HepG2 (cell line): ENCODE measurements around the gene KMT5C. TPM values are rescaled to one million over a fixed set of nuclear protein-coding genes. Genes with fewer than 3 reads are reported as not detected.

Experiments
- ARNT2 ChIP-seq: sonication (generic); formaldehyde crosslinking; IDR thresholded peaks from 2 replicates; pipeline ENCODE4 v1.8.0; 2022; ENCODE audit warnings: mild to moderate bottlenecking, low read depth, missing genetic modification reagents, moderate library complexity
- HES4 ChIP-seq: sonication (generic); formaldehyde crosslinking; IDR thresholded peaks from 2 replicates; pipeline ENCODE4 v1.9.0; 2021; ENCODE audit warnings: mild to moderate bottlenecking, missing genetic modification reagents, borderline replicate concordance
- HNRNPH1 ChIP-seq: fragments of 200-400 bp; formaldehyde crosslinking; optimal IDR thresholded peaks from 2 replicates; pipeline ENCODE3; 2017; ENCODE audit warnings: mild to moderate bottlenecking, low read depth, low read length
- HOXA9 ChIP-seq: sonication (generic); formaldehyde crosslinking; IDR thresholded peaks from 2 replicates; pipeline ENCODE4 v1.8.1; 2022; ENCODE audit warnings: missing genetic modification reagents, mild to moderate bottlenecking, moderate library complexity, borderline replicate concordance
- ISL2 ChIP-seq: sonication (generic); formaldehyde crosslinking; IDR thresholded peaks from 2 replicates; pipeline ENCODE4 v1.5.0; 2020; ENCODE audit warnings: missing genetic modification reagents
- JARID2 ChIP-seq: sonication (generic); formaldehyde crosslinking; IDR thresholded peaks from 2 replicates; pipeline ENCODE4 v1.8.1; 2023; ENCODE audit warnings: missing genetic modification reagents, inconsistent platforms; ENCODE audit not compliant: insufficient replicate concordance
- RXRA ChIP-seq: sonication (generic); formaldehyde crosslinking; IDR thresholded peaks from 2 replicates; pipeline ENCODE4 v1.5.1; 2020; ENCODE audit warnings: missing genetic modification reagents
- SMAD3 ChIP-seq: sonication (generic); formaldehyde crosslinking; IDR thresholded peaks from 2 replicates; pipeline ENCODE4 v1.4.0; 2020; ENCODE audit warnings: missing genetic modification reagents
- TCF7L2 ChIP-seq: IDR thresholded peaks from 2 replicates; pipeline ENCODE4 v1.6.1; 2011; ENCODE audit warnings: mild to moderate bottlenecking, low read depth, low read length, moderate library complexity
- ZBTB1 ChIP-seq: sonication (generic); formaldehyde crosslinking; IDR thresholded peaks from 2 replicates; pipeline ENCODE4 v1.4.0; 2020; ENCODE audit warnings: missing genetic modification reagents, borderline replicate concordance
- ZBTB8A ChIP-seq: sonication (generic); formaldehyde crosslinking; IDR thresholded peaks from 2 replicates; pipeline ENCODE4 v1.4.0; 2020; ENCODE audit warnings: mild to moderate bottlenecking, low read depth, missing genetic modification reagents, borderline replicate concordance
- ZNF251 ChIP-seq: sonication (generic); formaldehyde crosslinking; IDR thresholded peaks from 2 replicates; pipeline ENCODE4 v1.9.0; 2021; ENCODE audit warnings: mild to moderate bottlenecking, missing genetic modification reagents
- ZNF333 ChIP-seq: sonication (generic); formaldehyde crosslinking; IDR thresholded peaks from 2 replicates; pipeline ENCODE4 v1.4.0; 2020; ENCODE audit warnings: mild to moderate bottlenecking, missing genetic modification reagents, borderline replicate concordance
- ZNF674 ChIP-seq: sonication (generic); formaldehyde crosslinking; IDR thresholded peaks from 2 replicates; pipeline ENCODE4 v1.5.0; 2020; ENCODE audit warnings: low read depth, mild to moderate bottlenecking, missing genetic modification reagents
- polyA plus RNA-seq, 8 experiments: library from polyadenylated mRNA; depleted of rRNA in 3 of 8; stranded (reverse) in 7 of 8; unstranded in 1 of 8; fragments of >200 nt; fragmentation: Illumina TruSeq in 4 of 8; extraction: Trizol in 4 of 8; gene quantifications; 2 replicates each; pipeline versions ENCODE4 v1.2.1 to v1.2.3, GENCODE V29; 2011 to 2016; ENCODE audit warnings: low read depth in 4 of 8, missing spikeins in 1 of 8, mixed read lengths in 1 of 8; ENCODE audit not compliant: insufficient read depth in 1 of 8
- total RNA-seq, 5 experiments: library from RNA; depleted of rRNA; stranded (reverse); fragments of >200 nt; fragmentation: Illumina TruSeq; extraction: Trizol; gene quantifications; 2 replicates each; pipeline ENCODE4 v1.2.3, GENCODE V29; 2016; ENCODE audit warnings: low read depth in 1 of 5
- TF ChIP-seq, protein P1 (sequence below): sonication (generic); formaldehyde crosslinking; IDR thresholded peaks from 2 replicates; pipeline ENCODE4 v1.4.0; 2020; ENCODE audit warnings: missing genetic modification reagents
- TF ChIP-seq, protein P2 (sequence below): sonication (generic); formaldehyde crosslinking; IDR thresholded peaks from 2 replicates; pipeline ENCODE4 v1.4.0; 2020; ENCODE audit warnings: missing genetic modification reagents
- TF ChIP-seq, protein P3 (sequence below): sonication (generic); formaldehyde crosslinking; IDR thresholded peaks from 2 replicates; pipeline ENCODE4 v1.4.0; 2020; ENCODE audit warnings: mild to moderate bottlenecking, low read depth, missing genetic modification reagents
- TF ChIP-seq, protein P4 (sequence below), 2 experiments: fragments of 450-650 bp in 1 of 2; sonication (generic) in 1 of 2; formaldehyde crosslinking in 1 of 2; IDR thresholded peaks; 2 replicates each; pipeline versions ENCODE4 v1.6.1 to v1.8.0; 2016 to 2022; ENCODE audit warnings: antibody characterized with exemption in 1 of 2, mild to moderate bottlenecking in 1 of 2, missing genetic modification reagents in 1 of 2

The KMT5C gene
- total and polyA plus RNA-seq, 2 of the 13 experiments (the other 11 are each of a cell fraction or from before 2014, with no cell fraction given), result 5.5 to 9.0 TPM

DNA sequence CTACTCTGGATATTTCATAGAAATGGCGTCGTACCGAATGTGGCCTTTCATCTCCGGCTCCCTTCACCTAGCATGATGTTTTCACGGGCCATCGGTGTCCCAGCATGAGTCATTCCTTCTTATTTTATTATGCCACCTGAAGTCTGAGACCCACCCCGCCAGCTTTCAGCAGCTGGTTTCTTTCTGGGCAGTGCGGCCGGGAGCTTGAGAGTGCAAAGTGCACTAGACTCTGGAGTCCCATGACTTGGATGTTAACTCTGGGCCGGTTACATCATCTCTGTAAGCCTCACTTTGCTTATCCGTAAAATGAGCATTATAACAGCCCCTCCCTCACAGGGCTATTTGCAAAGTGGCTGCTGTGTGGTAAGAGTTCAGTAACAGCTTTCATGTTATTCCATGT lies 5.8 kb upstream of the KMT5C start (continued):
- TF ChIP-seq TCF7L2 (no peak), ZNF333 (CRISPR knock-in tag) (no peak), RXRA (no peak), ISL2 (CRISPR knock-in tag) (peak; percentile 32; the same call in 1 of the 2 replicates), ZBTB1 (CRISPR knock-in tag) (no peak), ZBTB8A (no peak), HNRNPH1 (no peak), JARID2 (CRISPR knock-in tag) (no peak), SMAD3 (CRISPR knock-in tag) (peak; percentile 76; the same call in 1 of the 2 replicates), HOXA9 (no peak), ZNF674 (no peak), HES4 (CRISPR knock-in tag) (no peak), ARNT2 (CRISPR knock-in tag) (no peak), ZNF251 (CRISPR knock-in tag) (no peak)
- TF ChIP-seq, protein P1, sequence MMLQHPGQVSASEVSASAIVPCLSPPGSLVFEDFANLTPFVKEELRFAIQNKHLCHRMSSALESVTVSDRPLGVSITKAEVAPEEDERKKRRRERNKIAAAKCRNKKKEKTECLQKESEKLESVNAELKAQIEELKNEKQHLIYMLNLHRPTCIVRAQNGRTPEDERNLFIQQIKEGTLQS (CRISPR knock-in tag), result peak; percentile 93
- TF ChIP-seq, protein P2, sequence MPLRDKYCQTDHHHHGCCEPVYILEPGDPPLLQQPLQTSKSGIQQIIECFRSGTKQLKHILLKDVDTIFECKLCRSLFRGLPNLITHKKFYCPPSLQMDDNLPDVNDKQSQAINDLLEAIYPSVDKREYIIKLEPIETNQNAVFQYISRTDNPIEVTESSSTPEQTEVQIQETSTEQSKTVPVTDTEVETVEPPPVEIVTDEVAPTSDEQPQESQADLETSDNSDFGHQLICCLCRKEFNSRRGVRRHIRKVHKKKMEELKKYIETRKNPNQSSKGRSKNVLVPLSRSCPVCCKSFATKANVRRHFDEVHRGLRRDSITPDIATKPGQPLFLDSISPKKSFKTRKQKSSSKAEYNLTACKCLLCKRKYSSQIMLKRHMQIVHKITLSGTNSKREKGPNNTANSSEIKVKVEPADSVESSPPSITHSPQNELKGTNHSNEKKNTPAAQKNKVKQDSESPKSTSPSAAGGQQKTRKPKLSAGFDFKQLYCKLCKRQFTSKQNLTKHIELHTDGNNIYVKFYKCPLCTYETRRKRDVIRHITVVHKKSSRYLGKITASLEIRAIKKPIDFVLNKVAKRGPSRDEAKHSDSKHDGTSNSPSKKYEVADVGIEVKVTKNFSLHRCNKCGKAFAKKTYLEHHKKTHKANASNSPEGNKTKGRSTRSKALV (CRISPR knock-in tag), result 0 out of 2 replicates have a peak, but pooled peaks have one; percentile 34
- TF ChIP-seq, protein P3, sequence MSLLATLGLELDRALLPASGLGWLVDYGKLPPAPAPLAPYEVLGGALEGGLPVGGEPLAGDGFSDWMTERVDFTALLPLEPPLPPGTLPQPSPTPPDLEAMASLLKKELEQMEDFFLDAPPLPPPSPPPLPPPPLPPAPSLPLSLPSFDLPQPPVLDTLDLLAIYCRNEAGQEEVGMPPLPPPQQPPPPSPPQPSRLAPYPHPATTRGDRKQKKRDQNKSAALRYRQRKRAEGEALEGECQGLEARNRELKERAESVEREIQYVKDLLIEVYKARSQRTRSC (CRISPR knock-in tag), result no peak
- TF ChIP-seq, protein P4, sequence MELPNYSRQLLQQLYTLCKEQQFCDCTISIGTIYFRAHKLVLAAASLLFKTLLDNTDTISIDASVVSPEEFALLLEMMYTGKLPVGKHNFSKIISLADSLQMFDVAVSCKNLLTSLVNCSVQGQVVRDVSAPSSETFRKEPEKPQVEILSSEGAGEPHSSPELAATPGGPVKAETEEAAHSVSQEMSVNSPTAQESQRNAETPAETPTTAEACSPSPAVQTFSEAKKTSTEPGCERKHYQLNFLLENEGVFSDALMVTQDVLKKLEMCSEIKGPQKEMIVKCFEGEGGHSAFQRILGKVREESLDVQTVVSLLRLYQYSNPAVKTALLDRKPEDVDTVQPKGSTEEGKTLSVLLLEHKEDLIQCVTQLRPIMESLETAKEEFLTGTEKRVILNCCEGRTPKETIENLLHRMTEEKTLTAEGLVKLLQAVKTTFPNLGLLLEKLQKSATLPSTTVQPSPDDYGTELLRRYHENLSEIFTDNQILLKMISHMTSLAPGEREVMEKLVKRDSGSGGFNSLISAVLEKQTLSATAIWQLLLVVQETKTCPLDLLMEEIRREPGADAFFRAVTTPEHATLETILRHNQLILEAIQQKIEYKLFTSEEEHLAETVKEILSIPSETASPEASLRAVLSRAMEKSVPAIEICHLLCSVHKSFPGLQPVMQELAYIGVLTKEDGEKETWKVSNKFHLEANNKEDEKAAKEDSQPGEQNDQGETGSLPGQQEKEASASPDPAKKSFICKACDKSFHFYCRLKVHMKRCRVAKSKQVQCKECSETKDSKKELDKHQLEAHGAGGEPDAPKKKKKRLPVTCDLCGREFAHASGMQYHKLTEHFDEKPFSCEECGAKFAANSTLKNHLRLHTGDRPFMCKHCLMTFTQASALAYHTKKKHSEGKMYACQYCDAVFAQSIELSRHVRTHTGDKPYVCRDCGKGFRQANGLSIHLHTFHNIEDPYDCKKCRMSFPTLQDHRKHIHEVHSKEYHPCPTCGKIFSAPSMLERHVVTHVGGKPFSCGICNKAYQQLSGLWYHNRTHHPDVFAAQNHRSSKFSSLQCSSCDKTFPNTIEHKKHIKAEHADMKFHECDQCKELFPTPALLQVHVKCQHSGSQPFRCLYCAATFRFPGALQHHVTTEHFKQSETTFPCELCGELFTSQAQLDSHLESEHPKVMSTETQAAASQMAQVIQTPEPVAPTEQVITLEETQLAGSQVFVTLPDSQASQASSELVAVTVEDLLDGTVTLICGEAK (IDR thresholded peaks at IDR 0.05), result no peak
- TF ChIP-seq, protein P4 (CRISPR knock-in tag; IDR thresholded peaks at IDR 0.05), result peak; percentile 76
